SK-N-SH (cell line): Measurements from ENCODE around the gene KASH5.

Experiments used
- CTCF ChIP-seq: fragments of 200-600 bp; sonication (generic); IDR thresholded peaks from 2 replicates; pipeline ENCODE4 v1.6.1; 2017; ENCODE audit warnings: antibody characterized with exemption, mild to moderate bottlenecking, moderate library complexity
- ELF1 ChIP-seq: IDR thresholded peaks from 2 replicates; pipeline ENCODE4 v1.4.0; 2012
- EP300 ChIP-seq, 2 experiments: IDR thresholded peaks; 2 replicates each; pipeline versions ENCODE4 v1.4.0 to v1.6.1; 2012; ENCODE audit warnings: borderline replicate concordance in 1 of 2, low read depth in 1 of 2, low read length in 1 of 2
- EZH2phosphoT487 ChIP-seq: fragments of 200-600 bp; sonication (generic); IDR thresholded peaks from 2 replicates; pipeline ENCODE4 v1.6.1; 2017; ENCODE audit warnings: low read depth, mixed run types, mild to moderate bottlenecking, antibody characterized with exemption, moderate library complexity, borderline replicate concordance
- MAX ChIP-seq: IDR thresholded peaks from 2 replicates; pipeline ENCODE4 v1.4.0; 2012; ENCODE audit warnings: low read depth
- MXI1 ChIP-seq: IDR thresholded peaks from 2 replicates; pipeline ENCODE4 v1.6.1; 2012; ENCODE audit warnings: mild to moderate bottlenecking, low read depth, low read length, improper control_type of control experiment
- NRF1 ChIP-seq: IDR thresholded peaks from 2 replicates; pipeline ENCODE4 v1.6.1; 2012; ENCODE audit warnings: low read depth, mild to moderate bottlenecking, low read length
- POLR2AphosphoS5 ChIP-seq: IDR thresholded peaks from 2 replicates; pipeline ENCODE4 v1.6.1; 2012; ENCODE audit warnings: low read depth, low read length
- RAD21 ChIP-seq: IDR thresholded peaks from 2 replicates; pipeline ENCODE4 v1.6.1; 2012; ENCODE audit warnings: mild to moderate bottlenecking, low read length
- SMC3 ChIP-seq: IDR thresholded peaks from 2 replicates; pipeline ENCODE4 v1.6.1; 2012; ENCODE audit warnings: low read depth, low read length, improper control_type of control experiment
- TAF1 ChIP-seq: IDR thresholded peaks from 2 replicates; pipeline ENCODE4 v1.6.1; 2012; ENCODE audit warnings: low read depth, mild to moderate bottlenecking, low read length, moderate library complexity, borderline replicate concordance

- TF ChIP-seq CTCF (no peak), EP300 (IDR thresholded peaks at IDR 0.05; ENCODE audit: borderline replicate concordance in 1 of 2, low read depth in 1 of 2, low read length in 1 of 2) (no peak), POLR2AphosphoS5 (no peak), MAX (no peak), RAD21 (no peak), NRF1 (no peak), MXI1 (no peak), SMC3 (no peak), EZH2phosphoT487 (no peak), ELF1 (no peak), TAF1 (no peak)
These were observed 1.4 kb downstream of the KASH5 start for GRCh38 chr19:49389406-49389805.
